ENCODE measurements around the gene ZNF532. TPM values are rescaled to one million over a fixed set of nuclear protein-coding genes. Genes with fewer than 3 reads are reported as not detected.

ZNF532 gene
- total RNA-seq, 1 experiment from 2014 or later: 258 TPM

GRCh38 chr18:59011786-59012185, 147.1 kb downstream of the ZNF532 start:
- no peak overlapping the region for H2AK5ac ChIP-seq (ENCODE audit: insufficient read length, low read length)
- no peaks in the 10 kb centered on the region for H3K79me2 ChIP-seq (ENCODE audit: insufficient read depth, low read length)
- H4K8ac ChIP-seq (replicated peaks; ENCODE audit: insufficient read length, low read depth, low read length): no peak overlapping the region
- no peak overlapping the region for H2BK20ac ChIP-seq (ENCODE audit: low read depth, low read length, poor library complexity, severe bottlenecking)
- H3K36me3 Mint-ChIP-seq (ENCODE audit: insufficient read depth in 1 of 3, low read depth in 3 of 3): peaks cover 0 to 7% (median 0%) of the 10 kb centered on the region in 3 experiments; a peak in 3 of 7 replicates
- H3K27ac ChIP-seq (ENCODE audit: insufficient read length, low read depth, low read length): no peak overlapping the region
- peaks cover 8% of the 10 kb centered on the region; the same call in 1 of the 2 replicates for H3K4me1 ChIP-seq (ENCODE audit: insufficient read depth, low read length)
- no peak overlapping the region for H3K56ac ChIP-seq (ENCODE audit: insufficient read length, low read depth, low read length)
- H3K4me3 Mint-ChIP-seq: no peak overlapping the region
- H3T11ph ChIP-seq (ENCODE audit: low read length): no peak overlapping the region
- H3K9me3 ChIP-seq (ENCODE audit: control insufficient read depth, low read depth, low read length): no peaks in the 10 kb centered on the region
- DNase-seq: no peak
- no peak overlapping the region for H4K91ac ChIP-seq (ENCODE audit: insufficient read length, low read depth, low read length)
- TF ChIP-seq CTCF (conservative IDR thresholded peaks at IDR 0.05): no peak
- H3K23ac ChIP-seq (ENCODE audit: insufficient read length, low read depth, low read length): no peak overlapping the region
- H3K4me2 ChIP-seq (ENCODE audit: insufficient read depth, insufficient read length, low read length): no peak overlapping the region
- H2BK12ac ChIP-seq (ENCODE audit: insufficient read length, low read depth, low read length): no peak overlapping the region
- no peak overlapping the region for H2BK15ac ChIP-seq (ENCODE audit: low read depth, low read length)
- no peak overlapping the region for H2BK120ac ChIP-seq (ENCODE audit: low read depth, low read length, poor library complexity, severe bottlenecking)
- H3K4ac ChIP-seq (ENCODE audit: low read depth, low read length): no peak overlapping the region
- H2BK5ac ChIP-seq (ENCODE audit: insufficient read length, low read length): no peak overlapping the region
- no peak overlapping the region for H3K9ac ChIP-seq (ENCODE audit: extremely low read depth, insufficient read length, low read length)
- no peaks in the 10 kb centered on the region for H4K20me1 ChIP-seq (ENCODE audit: control insufficient read depth, insufficient read depth, insufficient read length)
- H3K27ac Mint-ChIP-seq: no peak overlapping the region
- peaks cover 3 to 4% of the 10 kb centered on the region in 2 experiments; a peak in 3 of 5 replicates for H3K9me3 Mint-ChIP-seq
- no peak overlapping the region for H3K18ac ChIP-seq (ENCODE audit: insufficient read length, low read depth, low read length)
- no peaks in the 10 kb centered on the region for H3K27me3 Mint-ChIP-seq (ENCODE audit: low read depth)
- no CpG with 5 or more reads among the region's 5 CpGs for WGBS (ENCODE audit: extremely low coverage, insufficient read length, low lambda C conversion rate)
- no peaks in the 10 kb centered on the region for H3K27me3 ChIP-seq (ENCODE audit: insufficient read depth, low read length)
- H3K23me2 ChIP-seq (ENCODE audit: insufficient read length, low read depth, low read length, poor library complexity, severe bottlenecking): no peaks in the 10 kb centered on the region
- peaks cover 14 to 21% of the 10 kb centered on the region in 2 experiments for H3K4me1 Mint-ChIP-seq
- H3K14ac ChIP-seq (ENCODE audit: insufficient read depth, low read length): no peak overlapping the region
- H4K5ac ChIP-seq (ENCODE audit: insufficient read length, low read depth, low read length): no peak overlapping the region
- no peak overlapping the region for H2AFZ ChIP-seq (ENCODE audit: low read length)
- H3K79me1 ChIP-seq (ENCODE audit: insufficient read depth, low read depth, low read length, poor library complexity, severe bottlenecking): no peaks in the 10 kb centered on the region

Measured in H9 (cell line).